Bronchial epithelial cell (primary cell): ENCODE results near the gene MALL. TPM values are rescaled to one million over a fixed set of nuclear protein-coding genes. Genes with fewer than 3 reads are reported as not detected.
A peak's percentile ranks its signal among the peaks of the same experiment; 100 is the strongest.

ENCODE experiments used
- DNase-seq: peaks from one replicate; pipeline ENCODE4 v3.0.0-alpha.2; 2010; ENCODE audit warnings: low read depth
- FAIRE-seq: peaks from 2 replicates; lab custom pipeline; 2011; peaks lifted over from hg19 to GRCh38; lab: Jason Lieb, UNC
- H3K27me3 ChIP-seq: 2 replicates; pipeline ENCODE4 v1.5.1; 2011; ENCODE audit warnings: low read length; ENCODE audit not compliant: control insufficient read depth, insufficient read depth
- H3K36me3 ChIP-seq: 2 replicates; pipeline ENCODE4 v1.5.1; 2011; ENCODE audit warnings: low read length; ENCODE audit not compliant: control insufficient read depth, insufficient read depth
- H3K4me3 ChIP-seq: 2 replicates; pipeline ENCODE4 v1.5.1; 2011; ENCODE audit warnings: mild to moderate bottlenecking, low read depth, low read length, control low read depth
- total RNA-seq: library from RNA; depleted of rRNA; stranded (reverse); fragments of >200 nt; gene quantifications from 2 replicates; pipeline ENCODE4 v1.2.1, GENCODE V29; 2014
- TF ChIP-seq, protein P1 (sequence below): IDR thresholded peaks from 2 replicates; pipeline ENCODE4 v1.5.1; 2011; ENCODE audit warnings: mild to moderate bottlenecking, moderate library complexity, low read length, control low read depth, inconsistent platforms; ENCODE audit not compliant: insufficient read depth, severe bottlenecking

MALL gene
- total RNA-seq, 1 donor from 2014 or later = 33.7 TPM

DNA sequence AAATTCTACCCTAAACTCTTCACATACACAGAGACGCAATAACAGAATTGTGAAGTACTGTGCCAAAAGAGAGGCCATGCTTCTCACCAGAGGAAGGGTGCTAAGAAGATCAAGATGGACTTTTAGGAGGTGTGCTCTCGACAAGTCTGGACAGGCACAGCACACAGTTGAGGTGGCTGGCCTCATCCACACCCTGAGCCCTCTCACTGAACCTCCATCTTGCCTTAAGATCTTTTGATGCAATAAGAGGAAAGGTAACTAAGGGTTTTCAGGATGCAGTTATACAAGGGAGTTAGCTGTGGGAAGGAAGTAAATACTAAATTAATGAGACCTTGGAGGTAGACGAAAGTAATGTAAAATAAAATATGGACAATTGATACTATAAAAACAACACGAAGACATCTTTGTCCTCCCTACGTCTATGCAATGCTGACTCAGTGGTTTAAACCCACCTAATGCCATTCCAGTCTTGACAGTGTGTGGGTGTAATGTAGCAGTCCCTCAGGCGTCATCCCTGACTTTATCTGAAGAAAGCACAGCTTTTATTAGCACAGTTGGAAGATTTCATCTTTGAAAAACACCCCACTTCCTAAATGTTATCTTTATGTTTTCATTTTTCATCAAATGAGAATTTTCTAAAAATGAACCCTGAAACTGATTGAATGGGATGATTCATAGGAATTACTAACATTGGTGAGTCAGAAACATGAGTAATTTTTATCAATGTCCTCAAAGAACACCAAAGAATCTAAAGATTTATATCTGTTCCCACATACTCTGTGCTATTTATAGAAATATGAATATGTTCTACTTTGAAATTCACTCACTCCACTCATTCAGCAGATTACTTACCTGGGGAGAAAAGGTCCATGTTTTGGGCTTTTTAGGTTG lies 34.0 kb upstream of the MALL start:
- TF ChIP-seq, protein P1, sequence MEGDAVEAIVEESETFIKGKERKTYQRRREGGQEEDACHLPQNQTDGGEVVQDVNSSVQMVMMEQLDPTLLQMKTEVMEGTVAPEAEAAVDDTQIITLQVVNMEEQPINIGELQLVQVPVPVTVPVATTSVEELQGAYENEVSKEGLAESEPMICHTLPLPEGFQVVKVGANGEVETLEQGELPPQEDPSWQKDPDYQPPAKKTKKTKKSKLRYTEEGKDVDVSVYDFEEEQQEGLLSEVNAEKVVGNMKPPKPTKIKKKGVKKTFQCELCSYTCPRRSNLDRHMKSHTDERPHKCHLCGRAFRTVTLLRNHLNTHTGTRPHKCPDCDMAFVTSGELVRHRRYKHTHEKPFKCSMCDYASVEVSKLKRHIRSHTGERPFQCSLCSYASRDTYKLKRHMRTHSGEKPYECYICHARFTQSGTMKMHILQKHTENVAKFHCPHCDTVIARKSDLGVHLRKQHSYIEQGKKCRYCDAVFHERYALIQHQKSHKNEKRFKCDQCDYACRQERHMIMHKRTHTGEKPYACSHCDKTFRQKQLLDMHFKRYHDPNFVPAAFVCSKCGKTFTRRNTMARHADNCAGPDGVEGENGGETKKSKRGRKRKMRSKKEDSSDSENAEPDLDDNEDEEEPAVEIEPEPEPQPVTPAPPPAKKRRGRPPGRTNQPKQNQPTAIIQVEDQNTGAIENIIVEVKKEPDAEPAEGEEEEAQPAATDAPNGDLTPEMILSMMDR = no peak
- peak; percentile 94 for DNase-seq
- FAIRE-seq = no peak

DNA sequence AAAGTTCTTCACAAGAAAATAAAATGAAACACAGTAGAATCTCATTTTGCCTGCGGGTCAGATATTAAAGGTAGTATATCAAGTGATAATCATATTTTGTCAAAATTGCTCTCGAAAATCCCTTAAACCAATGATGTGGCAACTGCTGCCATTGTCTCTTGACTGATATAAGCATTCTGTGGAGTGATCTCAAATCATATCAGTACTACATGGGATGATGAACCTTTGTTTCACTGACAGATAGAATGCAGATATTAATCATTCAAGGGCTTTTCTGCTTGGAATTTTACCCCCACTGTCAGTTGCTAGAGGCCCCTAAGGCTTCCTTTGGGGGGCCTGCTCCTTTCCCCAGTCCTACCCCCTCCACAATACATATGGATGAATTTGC lies 31.3 kb upstream of the MALL start:
- DNase-seq (no peak), FAIRE-seq (no peak)
- H3K4me3 ChIP-seq = no peak overlapping the region
- TF ChIP-seq, protein P1 = no peak
- no peaks in the 10 kb centered on the region for H3K36me3 ChIP-seq
- H3K27me3 ChIP-seq = no peaks in the 10 kb centered on the region

More for the DNA sequence above, 34.0 kb upstream of the MALL start:
- H3K4me3 ChIP-seq = no peak overlapping the region
- no peaks in the 10 kb centered on the region for H3K36me3 ChIP-seq
- H3K27me3 ChIP-seq = no peaks in the 10 kb centered on the region

- Histone ChIP-seq H3K27me3 (no peaks in the 10 kb centered on the region), H3K4me3 (no peak overlapping the region), H3K36me3 (no peaks in the 10 kb centered on the region)
- no peak for FAIRE-seq
- no peak for DNase-seq
- TF ChIP-seq, protein P1 = no peak
Observed at GRCh38 chr2:110146183-110146944, 30.7 kb upstream of the MALL start.

GRCh38 chr2:110143982-110144381 lies 28.4 kb upstream of the MALL start:
- Histone ChIP-seq H3K27me3 (no peaks in the 10 kb centered on the region), H3K4me3 (no peak overlapping the region), H3K36me3 (no peaks in the 10 kb centered on the region)
- DNase-seq = no peak
- TF ChIP-seq, protein P1 = no peak
- FAIRE-seq = no peak

DNA sequence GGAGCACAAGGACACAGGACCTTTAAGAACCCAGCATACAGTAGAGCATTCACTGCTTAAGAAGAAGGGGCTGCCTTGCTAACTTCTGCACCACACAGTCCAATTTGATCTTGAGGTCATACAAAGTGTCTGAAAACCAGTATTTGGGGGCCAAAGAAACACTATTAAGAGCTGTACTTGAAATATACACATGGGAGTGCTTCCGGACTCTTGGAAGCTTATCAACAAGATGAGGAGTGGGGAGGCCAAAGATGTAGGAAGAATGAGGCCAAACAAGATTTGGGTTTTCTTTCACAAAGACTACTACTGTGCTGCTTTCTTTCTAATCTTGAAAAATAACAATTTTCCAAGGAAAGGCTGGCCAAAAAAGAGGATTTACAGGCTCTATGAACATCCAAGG lies 24.8 kb upstream of the MALL start:
- TF ChIP-seq, protein P1 = no peak
- H3K27me3 ChIP-seq = no peaks in the 10 kb centered on the region
- FAIRE-seq (no peak), DNase-seq (no peak)
- H3K36me3 ChIP-seq = no peaks in the 10 kb centered on the region
- H3K4me3 ChIP-seq = no peak overlapping the region
